SK-N-SH (cell line): ENCODE measurements around the gene PSMD6. TPM values are rescaled to one million over a fixed set of nuclear protein-coding genes. Genes with fewer than 3 reads are reported as not detected.
A peak's percentile ranks its signal among the peaks of the same experiment; 100 is the strongest.

Experiments used
- CTCF ChIA-PET: fragments of 300-600, 350-600 bp; formaldehyde crosslinking; extraction: SDS; loops from one replicate; lab custom pipeline; 2021; lab: Yijun Ruan, JAX
- POLR2A ChIA-PET: fragments of 350-600 bp; sonication (Branson Sonifier 250); formaldehyde crosslinking; extraction: SDS; loops from one replicate; lab custom pipeline; 2020; ENCODE audit warnings: antibody characterized with exemption, inconsistent platforms; lab: Yijun Ruan, JAX
- DNase-seq: peaks from one replicate; pipeline ENCODE4 v3.0.0; 2012
- H2AFZ ChIP-seq: fragments of 200-600 bp; sonication (generic); 2 replicates; pipeline ENCODE4 v1.8.1; 2016; ENCODE audit warnings: antibody characterized with exemption, mild to moderate bottlenecking, low read depth
- H3F3A ChIP-seq: fragments of 200-600 bp; sonication (generic); replicated peaks from 2 replicates; pipeline ENCODE3; 2016; ENCODE audit warnings: antibody characterized with exemption, mild to moderate bottlenecking; ENCODE audit not compliant: insufficient read depth
- H3K27ac ChIP-seq, 2 experiments: fragments of 200-500 bp in 1 of 2; fragments of 200-600 bp in 1 of 2; sonication (Bioruptor generic) in 1 of 2; sonication (generic), shearing (Covaris generic) in 1 of 2; 2 replicates each; pipeline versions ENCODE4 v1.5.1 to v1.6.1; 2014 to 2016; ENCODE audit warnings: low read depth in 2 of 2, inconsistent platforms in 1 of 2, low read length in 1 of 2, mild to moderate bottlenecking in 1 of 2, mixed read lengths in 1 of 2
- H3K27me3 ChIP-seq: fragments of 200-600 bp; sonication (generic), shearing (Covaris generic); 2 replicates; pipeline ENCODE4 v1.6.1; 2016; ENCODE audit warnings: mixed run types; ENCODE audit not compliant: insufficient read depth
- H3K36me3 ChIP-seq, 2 experiments: fragments of 200-500 bp in 1 of 2; fragments of 200-600 bp in 1 of 2; sonication (Bioruptor generic) in 1 of 2; sonication (generic) in 1 of 2; replicated peaks in 1 of 2; 2 replicates each; pipeline versions ENCODE3 to v1.5.1; 2014 to 2016; ENCODE audit warnings: low read length in 1 of 2, mild to moderate bottlenecking in 1 of 2; ENCODE audit not compliant: insufficient read depth in 2 of 2, control insufficient read depth in 1 of 2
- H3K4me1 ChIP-seq, 2 experiments: fragments of 200-500 bp in 1 of 2; fragments of 200-600 bp in 1 of 2; sonication (Bioruptor generic) in 1 of 2; sonication (generic), shearing (Covaris generic) in 1 of 2; 2 replicates each; pipeline versions ENCODE4 v1.5.1 to v1.6.1; 2014 to 2016; ENCODE audit warnings: low read depth in 1 of 2, low read length in 1 of 2, mixed run types in 1 of 2; ENCODE audit not compliant: insufficient read depth in 2 of 2, control insufficient read depth in 1 of 2
- H3K4me2 ChIP-seq: fragments of 200-600 bp; sonication (generic), shearing (Covaris generic); 2 replicates; pipeline ENCODE4 v1.6.1; 2017; ENCODE audit warnings: mixed run types
- H3K4me3 ChIP-seq, 2 experiments: fragments of 200-500 bp in 1 of 2; fragments of 200-600 bp in 1 of 2; sonication (Bioruptor generic) in 1 of 2; sonication (generic), shearing (Covaris generic) in 1 of 2; 2 replicates each; pipeline versions ENCODE4 v1.5.1 to v1.8.1; 2014 to 2016; ENCODE audit warnings: low read depth in 2 of 2, inconsistent platforms in 1 of 2, low read length in 1 of 2, mild to moderate bottlenecking in 1 of 2, mixed read lengths in 1 of 2, moderate library complexity in 1 of 2
- H3K79me2 ChIP-seq: fragments of 200-600 bp; sonication (generic); 2 replicates; pipeline ENCODE4 v1.8.1; 2017; ENCODE audit warnings: mild to moderate bottlenecking; ENCODE audit not compliant: insufficient read depth
- H3K9ac ChIP-seq: fragments of 200-600 bp; sonication (generic); 2 replicates; pipeline ENCODE4 v1.6.1; 2017; ENCODE audit warnings: mixed run types
- H3K9me2 ChIP-seq: fragments of 200-600 bp; sonication (generic); 2 replicates; pipeline ENCODE4 v1.6.1; 2017; ENCODE audit warnings: mixed run types
- H3K9me3 ChIP-seq: fragments of 200-600 bp; sonication (generic); 2 replicates; pipeline ENCODE4 v1.6.1; 2017; ENCODE audit warnings: mixed run types, mild to moderate bottlenecking, moderate library complexity
- H4K20me1 ChIP-seq: fragments of 200-600 bp; sonication (generic); 2 replicates; pipeline ENCODE4 v1.6.1; 2017; ENCODE audit warnings: mild to moderate bottlenecking, mixed run types; ENCODE audit not compliant: insufficient read depth
- EP300 ChIP-seq, 2 experiments: IDR thresholded peaks; 2 replicates each; pipeline versions ENCODE4 v1.4.0 to v1.6.1; 2012; ENCODE audit warnings: borderline replicate concordance in 1 of 2, low read depth in 1 of 2, low read length in 1 of 2
- FOSL2 ChIP-seq: IDR thresholded peaks from 2 replicates; pipeline ENCODE4 v1.4.0; 2012; ENCODE audit warnings: low read depth, mild to moderate bottlenecking, moderate library complexity, borderline replicate concordance
- IRF3 ChIP-seq: fragments of 150-350 bp; IDR thresholded peaks from 2 replicates; pipeline ENCODE4 v1.6.1; 2016; ENCODE audit warnings: mild to moderate bottlenecking, low read depth, low read length
- POLR2AphosphoS5 ChIP-seq: IDR thresholded peaks from 2 replicates; pipeline ENCODE4 v1.6.1; 2012; ENCODE audit warnings: low read depth, low read length
- RCOR1 ChIP-seq: fragments of 150-350 bp; IDR thresholded peaks from 2 replicates; pipeline ENCODE4 v1.6.1; 2017; ENCODE audit warnings: antibody characterized with exemption, low read length
- RXRA ChIP-seq: IDR thresholded peaks from 2 replicates; pipeline ENCODE4 v1.4.0; 2012; ENCODE audit warnings: low read depth, mild to moderate bottlenecking, borderline replicate concordance
- SMC3 ChIP-seq: IDR thresholded peaks from 2 replicates; pipeline ENCODE4 v1.6.1; 2012; ENCODE audit warnings: low read depth, low read length, improper control_type of control experiment
- TAF1 ChIP-seq: IDR thresholded peaks from 2 replicates; pipeline ENCODE4 v1.6.1; 2012; ENCODE audit warnings: low read depth, mild to moderate bottlenecking, low read length, moderate library complexity, borderline replicate concordance
- USF1 ChIP-seq: IDR thresholded peaks from 2 replicates; pipeline ENCODE4 v1.4.0; 2012; ENCODE audit warnings: low read depth, borderline replicate concordance
- YY1 ChIP-seq: IDR thresholded peaks from 2 replicates; pipeline ENCODE4 v1.4.0; 2012; ENCODE audit warnings: low read depth, mild to moderate bottlenecking
- ZBTB33 ChIP-seq: IDR thresholded peaks from 2 replicates; pipeline ENCODE4 v1.4.0; 2012; ENCODE audit warnings: low read depth, borderline replicate concordance
- WGBS: methylation state at CpG from one replicate; pipeline ENCODE4 v1.1.6; 2017; ENCODE audit warnings: low lambda C conversion rate; 5-methylcytosine and 5-hydroxymethylcytosine counted together
- polyA plus RNA-seq, 3 experiments: library from polyadenylated mRNA; depleted of rRNA; stranded (reverse); fragments of >200 nt; gene quantifications; 2 replicates each; pipeline ENCODE4 v1.2.3, GENCODE V29; 2012

PSMD6 gene
- polyA plus RNA-seq, 1 of the 3 experiments (the other 2 are of a cell fraction), result 90.3 TPM

- TF ChIP-seq ZBTB33 (no peak), RXRA (no peak)
Observed at GRCh38 chr3:64053117-64053516, 29.8 kb upstream of the PSMD6 start (continued).

GRCh38 chr3:64049832-64050231 is 26.5 kb upstream of the PSMD6 start:
- H3K9me2 ChIP-seq, result no peaks in the 10 kb centered on the region
- no peak for DNase-seq
- no peaks in the 10 kb centered on the region for H3K79me2 ChIP-seq
- no peak overlapping the region for H3K4me3 ChIP-seq
- CTCF ChIA-PET, result interaction anchor here (3.0 kb wide), 1 partner anchor 19 kb away, joined by 10 read pairs; no protein-coding TSS in a partner anchor
- H3K36me3 ChIP-seq, result no peaks in the 10 kb centered on the region
- H3K4me2 ChIP-seq, result no peak overlapping the region
- no peaks in the 10 kb centered on the region for H4K20me1 ChIP-seq
- no peaks in the 10 kb centered on the region for H3K27me3 ChIP-seq
- WGBS, result 93% methylated on average over 4 of the region's 4 CpGs
- no peak for TF ChIP-seq TAF1
- no peak for TF ChIP-seq SMC3
- TF ChIP-seq EP300 (IDR thresholded peaks at IDR 0.05; ENCODE audit: borderline replicate concordance in 1 of 2, low read depth in 1 of 2, low read length in 1 of 2), result no peak
- TF ChIP-seq POLR2AphosphoS5, result no peak
- no peak for TF ChIP-seq YY1
- TF ChIP-seq FOSL2, result no peak
- TF ChIP-seq RXRA, result no peak
- TF ChIP-seq USF1, result no peak
- TF ChIP-seq RCOR1, result no peak
- no peaks in the 10 kb centered on the region for H3F3A ChIP-seq
- peaks cover 0 to 12% of the 10 kb centered on the region in 2 experiments; a peak in 2 of 4 replicates for H3K4me1 ChIP-seq
- H3K9ac ChIP-seq, result no peak overlapping the region
- no peak overlapping the region for H3K27ac ChIP-seq
- POLR2A ChIA-PET, result no interaction called here
- H2AFZ ChIP-seq, result no peak overlapping the region
- no peaks in the 10 kb centered on the region for H3K9me3 ChIP-seq

- Histone ChIP-seq H3K9ac (no peak overlapping the region), H2AFZ (no peak overlapping the region)
- CTCF ChIA-PET, result interaction anchor here (3.0 kb wide), 1 partner anchor 18 kb away, joined by 10 read pairs; no protein-coding TSS in a partner anchor
Observed at GRCh38 chr3:64049136-64049535, 25.8 kb upstream of the PSMD6 start.

More at GRCh38 chr3:64049136-64049535, 25.8 kb upstream of the PSMD6 start:
- no peak overlapping the region for H3K4me3 ChIP-seq
- 81% methylated on average over 3 of the region's 3 CpGs for WGBS
- no peaks in the 10 kb centered on the region for H3K9me3 ChIP-seq
- no peaks in the 10 kb centered on the region for H3K36me3 ChIP-seq
- TF ChIP-seq IRF3, result no peak
- 0 out of 2 replicates have a peak, but pooled peaks have one; percentile 18 for TF ChIP-seq FOSL2
- H4K20me1 ChIP-seq, result no peaks in the 10 kb centered on the region
- POLR2A ChIA-PET, result no interaction called here
- no peak for DNase-seq
- H3K9me2 ChIP-seq, result no peaks in the 10 kb centered on the region
- no peaks in the 10 kb centered on the region for H3K79me2 ChIP-seq
- no peaks in the 10 kb centered on the region for H3K27me3 ChIP-seq
- peaks cover 0 to 7% of the 10 kb centered on the region in 2 experiments; a peak in 2 of 4 replicates for H3K4me1 ChIP-seq
- H3F3A ChIP-seq, result no peaks in the 10 kb centered on the region
- H3K27ac ChIP-seq, result no peak overlapping the region
- H3K4me2 ChIP-seq, result no peak overlapping the region
